Endodermal cell (in vitro differentiated cells): ENCODE results near the gene OPRM1. TPM values are rescaled to one million over a fixed set of nuclear protein-coding genes. Genes with fewer than 3 reads are reported as not detected.

Experiments
- DNase-seq: peaks from one replicate; pipeline ENCODE4 v3.0.0-alpha.2; 2017
- H3K27ac ChIP-seq: 2 replicates; pipeline ENCODE4 v1.5.1; 2013; ENCODE audit warnings: mild to moderate bottlenecking, low read depth, low read length, moderate library complexity
- H3K27me3 ChIP-seq: 2 replicates; pipeline ENCODE4 v1.6.1; 2013; ENCODE audit warnings: mild to moderate bottlenecking, low read length, moderate library complexity; ENCODE audit not compliant: insufficient read depth, control insufficient read depth, poor library complexity, severe bottlenecking
- H3K36me3 ChIP-seq: 2 replicates; pipeline ENCODE4 v1.7.0; 2013; ENCODE audit warnings: mild to moderate bottlenecking, low read length, moderate library complexity; ENCODE audit not compliant: control insufficient read depth, insufficient read depth
- H3K4me1 ChIP-seq: one replicate; pipeline ENCODE4 v1.7.0; 2013; ENCODE audit warnings: low read length; ENCODE audit not compliant: control insufficient read depth, insufficient read depth
- H3K4me3 ChIP-seq: 2 replicates; pipeline ENCODE4 v1.5.1; 2013; ENCODE audit warnings: mild to moderate bottlenecking, low read length, moderate library complexity
- H3K9ac ChIP-seq: 2 replicates; pipeline ENCODE4 v1.6.1; 2013; ENCODE audit warnings: mild to moderate bottlenecking, low read length, moderate library complexity; ENCODE audit not compliant: poor library complexity, severe bottlenecking; ENCODE audit errors: extremely low read depth
- H3K9me3 ChIP-seq: 2 replicates; pipeline ENCODE4 v1.6.1; 2013; ENCODE audit warnings: mild to moderate bottlenecking, low read length, moderate library complexity; ENCODE audit not compliant: control insufficient read depth
- H3K27ac Mint-ChIP-seq: 2 replicates; pipeline ENCODE4 v1.8.0; 2020; ENCODE audit warnings: mixed read lengths
- H3K27me3 Mint-ChIP-seq: 2 replicates; pipeline ENCODE4 v1.8.0; 2021; ENCODE audit warnings: mild to moderate bottlenecking, mixed read lengths; ENCODE audit not compliant: insufficient read depth
- H3K36me3 Mint-ChIP-seq: 2 replicates; pipeline ENCODE4 v1.8.0; 2020; ENCODE audit warnings: low read depth, mixed read lengths
- H3K4me1 Mint-ChIP-seq: 2 replicates; pipeline ENCODE4 v1.8.0; 2020; ENCODE audit warnings: mixed read lengths
- H3K4me3 Mint-ChIP-seq: 2 replicates; pipeline ENCODE4 v1.8.0; 2020; ENCODE audit warnings: mild to moderate bottlenecking, moderate library complexity, mixed read lengths
- H3K9me3 Mint-ChIP-seq: 2 replicates; pipeline ENCODE4 v1.8.0; 2020; ENCODE audit warnings: mild to moderate bottlenecking, mixed read lengths
- CTCF ChIP-seq: fragments of 200-600 bp; sonication (generic); conservative IDR thresholded peaks from 2 replicates; pipeline ENCODE4 v1.5.0; 2021; ENCODE audit warnings: antibody characterized with exemption, mild to moderate bottlenecking
- WGBS, 2 experiments: methylation state at CpG; one replicate each; pipeline versions ENCODE4 v1.1.5 to v1.1.7; 2013; ENCODE audit warnings: missing lambda C conversion rate in 2 of 2, mixed read lengths in 1 of 2; ENCODE audit not compliant: insufficient coverage in 1 of 2, insufficient read length in 1 of 2; 5-methylcytosine and 5-hydroxymethylcytosine counted together
- total RNA-seq, 2 donors: library from RNA; stranded (reverse); fragmentation: NEBNext Ultra II Directional in 1 of 2; extraction: Animal tissue kit (Norgen Biotek cat#: 25700) in 1 of 2; gene quantifications; 2 replicates in 1 of 2; 3 replicates in 1 of 2; pipeline ENCODE4 v1.2.1, GENCODE V29; 2021

Gene OPRM1
- total RNA-seq, 2 donors from 2014 or later = not detected

GRCh38 chr6:154080461-154081189 is 41.6 kb downstream of the OPRM1 start:
- Mint-ChIP-seq H3K27ac (no peak overlapping the region), H3K4me3 (no peak overlapping the region), H3K9me3 (no peaks in the 10 kb centered on the region), H3K27me3 (no peaks in the 10 kb centered on the region), H3K36me3 (no peaks in the 10 kb centered on the region), H3K4me1 (no peaks in the 10 kb centered on the region)
- WGBS, 2 experiments = 94 to 97% methylated on average over 7 to 8 of the region's 8 CpGs
- Histone ChIP-seq H3K9me3 (no peaks in the 10 kb centered on the region), H3K36me3 (no peaks in the 10 kb centered on the region), H3K27ac (no peak overlapping the region), H3K9ac (no peak overlapping the region), H3K27me3 (no peaks in the 10 kb centered on the region), H3K4me1 (no peaks in the 10 kb centered on the region), H3K4me3 (no peak overlapping the region)
- no peak for TF ChIP-seq CTCF
- no peak for DNase-seq

- no peaks in the 10 kb centered on the region for H3K36me3 ChIP-seq
- H3K9ac ChIP-seq = no peak overlapping the region
- no peaks in the 10 kb centered on the region for H3K27me3 ChIP-seq
- H3K9me3 ChIP-seq = no peaks in the 10 kb centered on the region
- Mint-ChIP-seq H3K36me3 (no peaks in the 10 kb centered on the region), H3K4me3 (no peak overlapping the region), H3K4me1 (no peaks in the 10 kb centered on the region), H3K27me3 (no peaks in the 10 kb centered on the region), H3K27ac (no peak overlapping the region), H3K9me3 (no peaks in the 10 kb centered on the region)
- no peaks in the 10 kb centered on the region for H3K4me1 ChIP-seq
- no peak for TF ChIP-seq CTCF
- no peak overlapping the region for H3K27ac ChIP-seq
- no peak for DNase-seq
- WGBS, 2 experiments = 93% methylated on average over 2 of the region's 3 CpGs; no CpG with 5 or more reads in 1 of the 2 experiments
- H3K4me3 ChIP-seq = no peak overlapping the region
Observed at GRCh38 chr6:154086510-154086909, 47.5 kb downstream of the OPRM1 start.

- H3K4me1 Mint-ChIP-seq = no peaks in the 10 kb centered on the region
- no peak for TF ChIP-seq CTCF
- H3K27ac Mint-ChIP-seq = no peak overlapping the region
- Histone ChIP-seq H3K4me1 (no peaks in the 10 kb centered on the region), H3K27me3 (no peaks in the 10 kb centered on the region), H3K9me3 (no peaks in the 10 kb centered on the region), H3K36me3 (no peaks in the 10 kb centered on the region), H3K9ac (no peak overlapping the region), H3K27ac (no peak overlapping the region), H3K4me3 (no peak overlapping the region)
- no peak overlapping the region for H3K4me3 Mint-ChIP-seq
- H3K36me3 Mint-ChIP-seq = no peaks in the 10 kb centered on the region
- H3K27me3 Mint-ChIP-seq = no peaks in the 10 kb centered on the region
- 63 to 86% methylated on average over 1 to 5 of the region's 5 CpGs for WGBS, 2 experiments
- no peak for DNase-seq
- H3K9me3 Mint-ChIP-seq = no peaks in the 10 kb centered on the region
Observed at GRCh38 chr6:154092326-154092962, 53.4 kb downstream of the OPRM1 start.
